Measurements from ENCODE around the gene GLI3.

GLI3 gene

GRCh38 chr7:42156291-42156865, 80.6 kb downstream of the GLI3 start:
- TF ChIP-seq TAF1 (IDR thresholded peaks at IDR 0.05; ENCODE audit: borderline replicate concordance, insufficient read depth, low read length) (no peak), SIN3A (IDR thresholded peaks at IDR 0.05; ENCODE audit: borderline replicate concordance, insufficient read depth, low read length) (no peak), REST (IDR thresholded peaks at IDR 0.05; ENCODE audit: insufficient read depth in 1 of 2, low read depth in 2 of 2, low read length in 2 of 2) (no peak), FOXP2 (optimal IDR thresholded peaks at IDR 0.05; ENCODE audit: borderline replicate concordance, extremely low read depth, extremely low read length, insufficient read depth) (no peak), POLR2AphosphoS5 (IDR thresholded peaks at IDR 0.05; ENCODE audit: low read depth, low read length) (no peak)

- TF ChIP-seq REST (IDR thresholded peaks at IDR 0.05; ENCODE audit: insufficient read depth in 1 of 2, low read depth in 2 of 2, low read length in 2 of 2) = no peak
Observed at GRCh38 chr7:42155584-42156290, 81.3 kb downstream of the GLI3 start.

- TF ChIP-seq REST (IDR thresholded peaks at IDR 0.05; ENCODE audit: insufficient read depth in 1 of 2, low read depth in 2 of 2, low read length in 2 of 2) (no peak), TAF1 (IDR thresholded peaks at IDR 0.05; ENCODE audit: borderline replicate concordance, insufficient read depth, low read length) (no peak), FOXP2 (optimal IDR thresholded peaks at IDR 0.05; ENCODE audit: borderline replicate concordance, extremely low read depth, extremely low read length, insufficient read depth) (no peak), SIN3A (IDR thresholded peaks at IDR 0.05; ENCODE audit: borderline replicate concordance, insufficient read depth, low read length) (no peak), POLR2AphosphoS5 (IDR thresholded peaks at IDR 0.05; ENCODE audit: low read depth, low read length) (no peak)
Observed at GRCh38 chr7:42154173-42154572, 82.8 kb downstream of the GLI3 start.

GRCh38 chr7:42152329-42153205, 84.4 kb downstream of the GLI3 start:
- TF ChIP-seq FOXP2 (optimal IDR thresholded peaks at IDR 0.05; ENCODE audit: borderline replicate concordance, extremely low read depth, extremely low read length, insufficient read depth) (no peak), REST (IDR thresholded peaks at IDR 0.05; ENCODE audit: insufficient read depth in 1 of 2, low read depth in 2 of 2, low read length in 2 of 2) (no peak), SIN3A (IDR thresholded peaks at IDR 0.05; ENCODE audit: borderline replicate concordance, insufficient read depth, low read length) (no peak), TAF1 (IDR thresholded peaks at IDR 0.05; ENCODE audit: borderline replicate concordance, insufficient read depth, low read length) (no peak), POLR2AphosphoS5 (IDR thresholded peaks at IDR 0.05; ENCODE audit: low read depth, low read length) (no peak)
